Endothelial cell of umbilical vein (primary cell): ENCODE results near the gene DDX49. TPM values are rescaled to one million over a fixed set of nuclear protein-coding genes. Genes with fewer than 3 reads are reported as not detected.

Experiments used
- BruUV-seq: library from RNA; stranded (reverse); fragments of 400-500 nt; replicated peaks from 2 replicates; lab custom pipeline; 2021; lab: Mats Ljungman, UMichigan
- CTCF ChIA-PET: fragments of 300-600, 350-600 bp; sonication (Branson Sonifier 250); formaldehyde crosslinking; loops from one replicate; lab custom pipeline; 2021; ENCODE audit warnings: antibody characterized with exemption, inconsistent platforms; lab: Charles Lee
- POLR2A ChIA-PET: fragments of 300-600, 350-600 bp; sonication (Branson Sonifier 250); formaldehyde crosslinking; loops from one replicate; lab custom pipeline; 2021; ENCODE audit warnings: antibody characterized with exemption, inconsistent platforms; lab: Charles Lee
- DNase-seq: peaks from one replicate; pipeline ENCODE4 v3.0.0-alpha.2; 2011; ENCODE audit warnings: low read depth, low spot score
- FAIRE-seq: peaks from 2 replicates; lab custom pipeline; 2011; peaks lifted over from hg19 to GRCh38; lab: Jason Lieb, UNC
- H2AFZ ChIP-seq: 2 replicates; pipeline ENCODE4 v1.6.0; 2012; ENCODE audit warnings: low read depth, low read length, control low read depth, inconsistent platforms
- H3K27ac ChIP-seq: 2 replicates; pipeline ENCODE4 v1.5.1; 2011; ENCODE audit warnings: low read depth, mild to moderate bottlenecking, control low read depth, low read length, moderate library complexity; ENCODE audit not compliant: insufficient read depth
- H3K27me3 ChIP-seq, 2 experiments: 2 replicates each; pipeline versions ENCODE4 v1.6.0 to v1.6.1; 2011; ENCODE audit warnings: low read length in 2 of 2, mixed read lengths in 1 of 2; ENCODE audit not compliant: control insufficient read depth in 2 of 2, insufficient read depth in 2 of 2
- H3K36me3 ChIP-seq, 2 experiments: 2 replicates in 1 of 2; 3 replicates in 1 of 2; pipeline ENCODE4 v1.5.1; 2011; ENCODE audit warnings: low read length in 2 of 2, mild to moderate bottlenecking in 1 of 2, moderate library complexity in 1 of 2; ENCODE audit not compliant: control insufficient read depth in 2 of 2, insufficient read depth in 2 of 2; ENCODE audit errors: extremely low read depth in 1 of 2
- H3K4me1 ChIP-seq: 3 replicates; pipeline ENCODE4 v1.5.1; 2011; ENCODE audit warnings: mild to moderate bottlenecking, low read length; ENCODE audit not compliant: control insufficient read depth, insufficient read depth; ENCODE audit errors: extremely low read depth
- H3K4me2 ChIP-seq: 2 replicates; pipeline ENCODE4 v1.6.1; 2011; ENCODE audit warnings: low read length, control low read depth, mixed read lengths; ENCODE audit not compliant: insufficient read depth
- H3K4me3 ChIP-seq, 3 experiments: fragments of 200-600 bp in 1 of 3; sonication (generic), shearing (Covaris generic) in 1 of 3; replicated peaks in 1 of 3; 2 replicates each; pipeline ENCODE4 v1.5.1; 2011 to 2016; ENCODE audit warnings: control low read depth in 3 of 3, low read length in 3 of 3, mild to moderate bottlenecking in 2 of 3, inconsistent platforms in 1 of 3, low read depth in 1 of 3, moderate library complexity in 1 of 3; ENCODE audit not compliant: insufficient read depth in 1 of 3
- H3K79me2 ChIP-seq: 2 replicates; pipeline ENCODE4 v1.6.0; 2012; ENCODE audit warnings: low read length, inconsistent platforms; ENCODE audit not compliant: control insufficient read depth, insufficient read depth
- H3K9ac ChIP-seq: replicated peaks from 2 replicates; pipeline ENCODE3; 2011; ENCODE audit warnings: low read length, control low read depth; ENCODE audit not compliant: insufficient read depth; ENCODE audit errors: extremely low read depth
- H3K9me1 ChIP-seq: replicated peaks from 3 replicates; pipeline ENCODE4 v1.6.0; 2011; ENCODE audit warnings: mild to moderate bottlenecking, low read length; ENCODE audit not compliant: control insufficient read depth, insufficient read depth; ENCODE audit errors: extremely low read depth
- H3K9me3 ChIP-seq: replicated peaks from 2 replicates; pipeline ENCODE4 v1.5.1; 2012; ENCODE audit warnings: low read length, inconsistent platforms; ENCODE audit not compliant: control insufficient read depth, insufficient read depth
- H4K20me1 ChIP-seq: replicated peaks from 2 replicates; pipeline ENCODE3; 2011; ENCODE audit warnings: mild to moderate bottlenecking, low read length; ENCODE audit not compliant: control insufficient read depth, insufficient read depth; ENCODE audit errors: extremely low read depth
- CTCF ChIP-seq, 2 donors: IDR thresholded peaks; 1 replicate in 1 of 2; 2 replicates in 1 of 2; pipeline ENCODE4 v1.5.1; 2011; ENCODE audit warnings: low read length in 2 of 2, mild to moderate bottlenecking in 2 of 2, moderate library complexity in 2 of 2, control low read depth in 1 of 2, inconsistent platforms in 1 of 2, low read depth in 1 of 2; ENCODE audit not compliant: insufficient read depth in 1 of 2; ENCODE audit errors: extremely low read depth in 1 of 2
- EZH2 ChIP-seq: IDR thresholded peaks from 2 replicates; pipeline ENCODE4 v1.6.1; 2012; ENCODE audit warnings: borderline replicate concordance, low read depth, mild to moderate bottlenecking, moderate library complexity, low read length, inconsistent platforms; ENCODE audit not compliant: severe bottlenecking
- FOS ChIP-seq: IDR thresholded peaks from 2 replicates; pipeline ENCODE4 v1.6.1; 2011; ENCODE audit warnings: mild to moderate bottlenecking, low read length, moderate library complexity, borderline replicate concordance; ENCODE audit not compliant: insufficient read depth
- GATA2 ChIP-seq: IDR thresholded peaks from 2 replicates; pipeline ENCODE4 v1.7.0; 2011; ENCODE audit warnings: low read depth, mild to moderate bottlenecking, moderate library complexity, mixed read lengths, low read length; ENCODE audit not compliant: insufficient read length, insufficient read depth
- JUN ChIP-seq: IDR thresholded peaks from 2 replicates; pipeline ENCODE4 v1.6.1; 2011; ENCODE audit warnings: borderline replicate concordance, low read depth; ENCODE audit not compliant: insufficient read length, insufficient read depth
- MYC ChIP-seq: IDR thresholded peaks from one replicate; pipeline ENCODE4 v1.6.1; 2011; ENCODE audit warnings: mild to moderate bottlenecking, low read depth, low read length
- POLR2A ChIP-seq: IDR thresholded peaks from 2 replicates; pipeline ENCODE4 v1.6.1; 2012; ENCODE audit warnings: low read depth, mild to moderate bottlenecking, control low read depth, low read length
- POLR2AphosphoS5 ChIP-seq: IDR thresholded peaks from 2 replicates; pipeline ENCODE4 v1.6.1; 2012; ENCODE audit warnings: low read depth, mild to moderate bottlenecking, control low read depth, low read length, moderate library complexity; ENCODE audit not compliant: insufficient read depth
- dilution Hi-C: fragments of 300-500 bp; cut with MboI; formaldehyde crosslinking; loops from one replicate; pipeline ENCODE4 v1.15.0; 2019; ENCODE audit warnings: low sequenced_read_pairs; ENCODE audit not compliant: extremely low pct_ligation_motif_present
- intact Hi-C: fragments of 100-400 bp; cut with micrococcal nuclease; formaldehyde crosslinking; loops from one replicate; pipeline ENCODE4 v1.10.0; 2022
- polyA plus RNA-seq, 4 experiments: library from polyadenylated mRNA; depleted of rRNA in 3 of 4; stranded (reverse) in 3 of 4; unstranded in 1 of 4; fragments of >200 nt; gene quantifications; 2 replicates each; pipeline versions ENCODE4 v1.2.1 to v1.2.3, GENCODE V29; 2011 to 2012; ENCODE audit warnings: missing spikeins in 1 of 4
- total RNA-seq: library from RNA; stranded (reverse); gene quantifications from 2 replicates; pipeline ENCODE4 v1.2.3, GENCODE V29; 2021

DDX49 gene
- total and polyA plus RNA-seq, 2 donors (not counting 3 experiments of a cell fraction or from before 2014, with no cell fraction given), result 51.9 to 60.1 TPM

GRCh38 chr19:18945297-18945696 lies 25.8 kb downstream of the DDX49 start:
- dilution Hi-C loops, result no loop called here
- intact Hi-C loops, result no loop called here
- Histone ChIP-seq H3K27me3 (no peaks in the 10 kb centered on the region), H3K27ac (no peak overlapping the region), H3K9ac (no peak overlapping the region), H3K9me1 (no peaks in the 10 kb centered on the region), H3K4me1 (peaks cover 4% of the 10 kb centered on the region), H3K4me2 (no peak overlapping the region), H3K9me3 (no peaks in the 10 kb centered on the region), H3K79me2 (peaks cover 5% of the 10 kb centered on the region), H2AFZ (no peak overlapping the region), H3K36me3 (peaks cover 0 to 1% of the 10 kb centered on the region in 2 experiments), H3K4me3 (no peak overlapping the region), H4K20me1 (no peaks in the 10 kb centered on the region)
- no peak for FAIRE-seq
- POLR2A ChIA-PET, result no interaction called here
- CTCF ChIA-PET, result interaction anchor here (1.0 to 1.6 kb wide), 2 partner anchors 27 to 42 kb away, joined by 3 to 8 read pairs; no protein-coding TSS in a partner anchor
- no peak for DNase-seq
- no TSS peak for BruUV-seq
- TF ChIP-seq MYC (no peak), GATA2 (no peak), JUN (no peak), POLR2A (no peak)

GRCh38 chr19:18946335-18946734 lies 26.8 kb downstream of the DDX49 start:
- H3K27ac ChIP-seq, result no peak overlapping the region
- no peak overlapping the region for H2AFZ ChIP-seq
- no peaks in the 10 kb centered on the region for H3K9me3 ChIP-seq
- ChIA-PET POLR2A (no interaction called here), CTCF (no interaction called here)
- peaks cover 0 to 1% of the 10 kb centered on the region in 2 experiments for H3K36me3 ChIP-seq
- H4K20me1 ChIP-seq, result no peaks in the 10 kb centered on the region
- DNase-seq (no peak), FAIRE-seq (no peak)
- no peak overlapping the region for H3K4me2 ChIP-seq
- TF ChIP-seq JUN (no peak), FOS (no peak), CTCF (IDR thresholded peaks at IDR 0.05; ENCODE audit: extremely low read depth in 1 of 2, insufficient read depth in 1 of 2, low read depth in 1 of 2, low read length in 2 of 2) (no peak), EZH2 (no peak), MYC (no peak), POLR2AphosphoS5 (no peak), POLR2A (no peak), GATA2 (no peak)
- H3K27me3 ChIP-seq, result no peaks in the 10 kb centered on the region
- no peak overlapping the region for H3K9ac ChIP-seq
- H3K79me2 ChIP-seq, result no peaks in the 10 kb centered on the region
- dilution Hi-C loops, result no loop called here
- no peak overlapping the region for H3K4me3 ChIP-seq
- peaks cover 3% of the 10 kb centered on the region for H3K4me1 ChIP-seq
- intact Hi-C loops, result no loop called here
- no TSS peak for BruUV-seq
- no peaks in the 10 kb centered on the region for H3K9me1 ChIP-seq
